HFF-Myc (cell line): ENCODE data around the gene ZSWIM6.
"Not testable (repeated sequence)": the region's sequence is repeated elsewhere in the genome, so short reads cannot be mapped to it uniquely, and the experiment has no call there.

Experiments
- DNase-seq: peaks from one replicate; pipeline ENCODE4 v3.0.0-alpha.2; 2011; ENCODE audit warnings: low read depth; ENCODE audit errors: extremely low read depth
- H3K4me3 ChIP-seq: replicated peaks from 2 replicates; pipeline ENCODE4 v1.5.1; 2011; ENCODE audit warnings: low read depth, mild to moderate bottlenecking, control low read depth, low read length
- TF ChIP-seq, protein P1 (sequence below): IDR thresholded peaks from 2 replicates; pipeline ENCODE4 v1.5.1; 2012; ENCODE audit warnings: mild to moderate bottlenecking, low read depth, low read length, control low read depth; ENCODE audit errors: missing control alignments

Gene ZSWIM6

DNA sequence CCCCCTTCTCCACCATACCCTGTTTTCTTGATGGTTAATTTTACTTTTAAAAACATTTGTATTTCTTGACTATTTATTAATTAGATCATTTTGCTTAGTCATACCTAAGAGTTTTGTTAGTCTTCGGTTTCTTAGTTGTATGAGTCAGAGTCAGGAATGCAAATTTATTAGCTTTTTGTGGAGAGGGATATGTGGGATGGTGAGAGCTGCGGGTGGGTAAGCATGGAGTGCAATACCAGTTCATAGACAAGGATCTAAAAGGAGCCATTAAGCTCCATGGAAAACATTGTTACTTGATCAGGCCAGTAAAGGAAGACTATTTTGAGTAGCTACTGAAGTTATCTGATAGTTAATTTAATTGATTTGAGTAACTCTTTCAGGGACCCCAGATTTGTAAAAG, 77.5 kb downstream of the ZSWIM6 start:
- peak; percentile 70 for DNase-seq

DNA sequence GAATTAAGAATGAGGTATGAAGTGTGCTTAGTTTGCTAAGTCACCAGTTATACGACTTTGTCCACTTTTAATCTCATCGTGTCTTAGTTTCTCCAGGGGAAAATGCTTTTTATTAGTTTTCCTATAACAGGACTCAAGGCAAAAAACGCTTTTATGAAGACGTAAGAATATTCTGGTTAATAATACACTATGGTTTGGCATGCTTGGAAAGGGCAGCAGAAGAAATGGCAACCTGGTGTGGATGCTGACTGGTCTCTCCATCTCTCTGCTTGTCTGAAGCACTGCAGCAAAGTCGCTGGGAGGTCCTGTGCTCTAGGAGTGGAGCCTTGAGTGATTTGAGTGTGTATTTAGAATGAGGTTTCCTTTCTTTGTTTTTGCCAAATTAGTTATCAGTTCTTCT, 78.8 kb downstream of the ZSWIM6 start:
- no peak for DNase-seq
- no peak overlapping the region for H3K4me3 ChIP-seq
- TF ChIP-seq, protein P1, sequence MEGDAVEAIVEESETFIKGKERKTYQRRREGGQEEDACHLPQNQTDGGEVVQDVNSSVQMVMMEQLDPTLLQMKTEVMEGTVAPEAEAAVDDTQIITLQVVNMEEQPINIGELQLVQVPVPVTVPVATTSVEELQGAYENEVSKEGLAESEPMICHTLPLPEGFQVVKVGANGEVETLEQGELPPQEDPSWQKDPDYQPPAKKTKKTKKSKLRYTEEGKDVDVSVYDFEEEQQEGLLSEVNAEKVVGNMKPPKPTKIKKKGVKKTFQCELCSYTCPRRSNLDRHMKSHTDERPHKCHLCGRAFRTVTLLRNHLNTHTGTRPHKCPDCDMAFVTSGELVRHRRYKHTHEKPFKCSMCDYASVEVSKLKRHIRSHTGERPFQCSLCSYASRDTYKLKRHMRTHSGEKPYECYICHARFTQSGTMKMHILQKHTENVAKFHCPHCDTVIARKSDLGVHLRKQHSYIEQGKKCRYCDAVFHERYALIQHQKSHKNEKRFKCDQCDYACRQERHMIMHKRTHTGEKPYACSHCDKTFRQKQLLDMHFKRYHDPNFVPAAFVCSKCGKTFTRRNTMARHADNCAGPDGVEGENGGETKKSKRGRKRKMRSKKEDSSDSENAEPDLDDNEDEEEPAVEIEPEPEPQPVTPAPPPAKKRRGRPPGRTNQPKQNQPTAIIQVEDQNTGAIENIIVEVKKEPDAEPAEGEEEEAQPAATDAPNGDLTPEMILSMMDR: no peak

More for the DNA sequence above, 77.5 kb downstream of the ZSWIM6 start:
- no peak overlapping the region; the same call in 1 of the 2 replicates for H3K4me3 ChIP-seq
- TF ChIP-seq, protein P1: no peak

DNA sequence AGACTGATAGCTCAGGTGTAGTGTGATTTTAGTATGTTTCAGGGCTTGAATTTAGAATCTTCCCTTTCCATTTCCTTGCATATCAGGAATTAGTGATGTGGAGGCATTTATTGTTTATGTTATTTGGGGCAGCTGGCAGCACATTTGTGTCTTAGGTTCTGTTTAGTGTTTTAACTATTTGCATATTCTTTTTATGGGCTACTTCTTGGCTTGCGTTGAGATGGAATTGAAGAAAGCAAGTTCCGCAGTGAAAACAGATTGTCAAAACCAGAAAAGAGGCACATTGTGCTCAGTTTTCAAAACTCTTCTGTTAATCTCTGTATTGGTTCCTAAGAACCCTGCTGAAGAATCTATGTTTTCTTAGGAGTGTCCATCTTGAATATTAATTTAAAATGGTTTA, 80.3 kb downstream of the ZSWIM6 start:
- H3K4me3 ChIP-seq: no peak overlapping the region
- DNase-seq: no peak
- TF ChIP-seq, protein P1: no peak

DNA sequence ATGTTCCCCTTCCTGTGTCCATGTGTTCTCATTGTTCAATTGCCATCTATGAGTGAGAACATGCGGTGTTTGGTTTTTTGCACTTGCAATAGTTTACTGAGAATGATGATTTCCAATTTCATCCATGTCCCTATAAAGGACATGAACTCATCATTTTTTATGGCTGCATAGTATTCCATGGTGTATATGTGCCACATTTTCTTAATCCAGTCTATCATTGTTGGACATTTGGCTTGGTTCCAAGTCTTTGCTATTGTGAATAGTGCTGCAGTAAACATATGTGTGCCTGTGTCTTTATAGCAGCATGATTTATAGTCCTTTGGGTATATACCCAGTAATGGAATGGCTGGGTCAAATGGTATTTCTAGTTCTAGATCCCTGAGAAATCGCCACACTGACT, 81.1 kb downstream of the ZSWIM6 start:
- not testable (repeated sequence) for H3K4me3 ChIP-seq

DNA sequence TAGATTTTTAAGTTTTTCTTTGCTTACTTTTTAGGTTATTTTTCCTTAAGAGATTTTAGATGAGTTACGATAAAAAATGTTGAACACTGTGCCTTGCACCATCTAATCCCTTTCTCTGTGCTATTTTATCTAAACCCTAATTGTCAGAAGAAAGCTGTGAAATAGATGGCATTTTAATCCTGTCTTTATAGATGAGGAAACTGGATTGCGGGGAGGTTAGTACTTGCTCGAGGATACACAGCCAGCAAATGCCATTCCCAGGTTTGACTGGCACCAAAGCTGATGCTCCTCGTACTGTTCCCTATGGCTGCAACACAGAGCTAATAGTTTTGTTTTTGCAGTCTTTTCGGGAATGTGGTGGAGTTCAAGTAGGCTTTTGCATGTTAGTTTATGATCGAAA, 82.7 kb downstream of the ZSWIM6 start:
- TF ChIP-seq, protein P1: no peak
- H3K4me3 ChIP-seq: no peak overlapping the region
- DNase-seq: no peak

More for the DNA sequence above, 81.1 kb downstream of the ZSWIM6 start:
- DNase-seq: not testable (repeated sequence)

DNA sequence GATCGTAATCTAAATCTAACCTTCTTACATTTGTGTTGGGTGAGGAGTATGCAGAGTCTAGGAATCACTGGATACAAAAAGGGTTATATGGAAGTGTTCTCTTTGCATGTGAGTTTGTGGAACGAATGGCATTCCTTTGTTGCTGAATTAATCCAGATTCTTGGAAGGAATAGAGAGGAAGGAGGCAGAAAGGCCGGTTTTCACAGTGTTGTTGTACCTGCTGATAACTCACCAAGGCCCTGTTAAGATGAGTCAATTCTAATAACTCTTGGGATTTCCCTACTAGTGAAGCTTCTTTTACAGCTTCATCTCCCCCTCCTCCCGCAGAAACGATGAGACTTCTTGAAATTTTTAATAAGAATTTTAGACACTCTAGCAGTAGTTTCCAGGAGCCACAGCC, 84.0 kb downstream of the ZSWIM6 start:
- H3K4me3 ChIP-seq: no peak overlapping the region
- no peak for DNase-seq
- TF ChIP-seq, protein P1: no peak

DNA sequence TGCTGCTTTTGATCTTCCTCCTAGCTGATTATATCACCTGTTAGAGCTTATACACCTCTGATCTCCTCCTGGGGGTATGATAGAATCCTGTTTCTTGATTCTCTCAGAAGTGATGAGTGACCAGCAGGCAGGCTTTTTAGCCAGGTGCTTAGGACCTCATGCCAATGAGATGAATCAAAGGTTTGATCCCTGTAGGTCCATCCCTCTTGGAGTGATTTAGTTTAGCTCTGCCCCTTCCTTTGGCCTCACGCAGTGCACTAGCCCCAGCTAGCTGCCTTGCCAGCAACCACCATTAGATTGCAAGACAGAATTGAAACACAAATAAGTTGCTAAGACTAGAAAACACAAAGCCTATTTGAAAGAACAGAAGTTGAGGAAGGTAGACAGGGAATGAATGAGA, 84.4 kb downstream of the ZSWIM6 start:
- no peak for DNase-seq
- no peak overlapping the region for H3K4me3 ChIP-seq
- TF ChIP-seq, protein P1: no peak
